SK-N-SH (cell line): Measurements from ENCODE around the gene TRMT112. TPM values are rescaled to one million over a fixed set of nuclear protein-coding genes. Genes with fewer than 3 reads are reported as not detected.
A peak's percentile ranks its signal among the peaks of the same experiment; 100 is the strongest.
"Not testable (repeated sequence)": the region's sequence is repeated elsewhere in the genome, so short reads cannot be mapped to it uniquely, and the experiment has no call there.

Experiments used
- CTCF ChIA-PET: fragments of 300-600, 350-600 bp; formaldehyde crosslinking; extraction: SDS; loops from one replicate; lab custom pipeline; 2021; lab: Yijun Ruan, JAX
- POLR2A ChIA-PET: fragments of 350-600 bp; sonication (Branson Sonifier 250); formaldehyde crosslinking; extraction: SDS; loops from one replicate; lab custom pipeline; 2020; ENCODE audit warnings: antibody characterized with exemption, inconsistent platforms; lab: Yijun Ruan, JAX
- DNase-seq: peaks from one replicate; pipeline ENCODE4 v3.0.0; 2012
- H2AFZ ChIP-seq: fragments of 200-600 bp; sonication (generic); 2 replicates; pipeline ENCODE4 v1.8.1; 2016; ENCODE audit warnings: antibody characterized with exemption, mild to moderate bottlenecking, low read depth
- H3F3A ChIP-seq: fragments of 200-600 bp; sonication (generic); replicated peaks from 2 replicates; pipeline ENCODE3; 2016; ENCODE audit warnings: antibody characterized with exemption, mild to moderate bottlenecking; ENCODE audit not compliant: insufficient read depth
- H3K27ac ChIP-seq, 2 experiments: fragments of 200-500 bp in 1 of 2; fragments of 200-600 bp in 1 of 2; sonication (Bioruptor generic) in 1 of 2; sonication (generic), shearing (Covaris generic) in 1 of 2; 2 replicates each; pipeline versions ENCODE4 v1.5.1 to v1.6.1; 2014 to 2016; ENCODE audit warnings: low read depth in 2 of 2, inconsistent platforms in 1 of 2, low read length in 1 of 2, mild to moderate bottlenecking in 1 of 2, mixed read lengths in 1 of 2
- H3K27me3 ChIP-seq: fragments of 200-600 bp; sonication (generic), shearing (Covaris generic); 2 replicates; pipeline ENCODE4 v1.6.1; 2016; ENCODE audit warnings: mixed run types; ENCODE audit not compliant: insufficient read depth
- H3K36me3 ChIP-seq, 2 experiments: fragments of 200-500 bp in 1 of 2; fragments of 200-600 bp in 1 of 2; sonication (Bioruptor generic) in 1 of 2; sonication (generic) in 1 of 2; replicated peaks in 1 of 2; 2 replicates each; pipeline versions ENCODE3 to v1.5.1; 2014 to 2016; ENCODE audit warnings: low read length in 1 of 2, mild to moderate bottlenecking in 1 of 2; ENCODE audit not compliant: insufficient read depth in 2 of 2, control insufficient read depth in 1 of 2
- H3K4me1 ChIP-seq, 2 experiments: fragments of 200-500 bp in 1 of 2; fragments of 200-600 bp in 1 of 2; sonication (Bioruptor generic) in 1 of 2; sonication (generic), shearing (Covaris generic) in 1 of 2; 2 replicates each; pipeline versions ENCODE4 v1.5.1 to v1.6.1; 2014 to 2016; ENCODE audit warnings: low read depth in 1 of 2, low read length in 1 of 2, mixed run types in 1 of 2; ENCODE audit not compliant: insufficient read depth in 2 of 2, control insufficient read depth in 1 of 2
- H3K4me2 ChIP-seq: fragments of 200-600 bp; sonication (generic), shearing (Covaris generic); 2 replicates; pipeline ENCODE4 v1.6.1; 2017; ENCODE audit warnings: mixed run types
- H3K4me3 ChIP-seq, 2 experiments: fragments of 200-500 bp in 1 of 2; fragments of 200-600 bp in 1 of 2; sonication (Bioruptor generic) in 1 of 2; sonication (generic), shearing (Covaris generic) in 1 of 2; 2 replicates each; pipeline versions ENCODE4 v1.5.1 to v1.8.1; 2014 to 2016; ENCODE audit warnings: low read depth in 2 of 2, inconsistent platforms in 1 of 2, low read length in 1 of 2, mild to moderate bottlenecking in 1 of 2, mixed read lengths in 1 of 2, moderate library complexity in 1 of 2
- H3K79me2 ChIP-seq: fragments of 200-600 bp; sonication (generic); 2 replicates; pipeline ENCODE4 v1.8.1; 2017; ENCODE audit warnings: mild to moderate bottlenecking; ENCODE audit not compliant: insufficient read depth
- H3K9ac ChIP-seq: fragments of 200-600 bp; sonication (generic); 2 replicates; pipeline ENCODE4 v1.6.1; 2017; ENCODE audit warnings: mixed run types
- H3K9me2 ChIP-seq: fragments of 200-600 bp; sonication (generic); 2 replicates; pipeline ENCODE4 v1.6.1; 2017; ENCODE audit warnings: mixed run types
- H3K9me3 ChIP-seq: fragments of 200-600 bp; sonication (generic); 2 replicates; pipeline ENCODE4 v1.6.1; 2017; ENCODE audit warnings: mixed run types, mild to moderate bottlenecking, moderate library complexity
- H4K20me1 ChIP-seq: fragments of 200-600 bp; sonication (generic); 2 replicates; pipeline ENCODE4 v1.6.1; 2017; ENCODE audit warnings: mild to moderate bottlenecking, mixed run types; ENCODE audit not compliant: insufficient read depth
- CHD2 ChIP-seq: fragments of 150-350 bp; IDR thresholded peaks from 2 replicates; pipeline ENCODE4 v1.6.1; 2018; ENCODE audit warnings: low read length; ENCODE audit not compliant: partially characterized antibody
- ELF1 ChIP-seq: IDR thresholded peaks from 2 replicates; pipeline ENCODE4 v1.4.0; 2012
- FOXJ3 ChIP-seq: sonication (generic); formaldehyde crosslinking; IDR thresholded peaks from 2 replicates; pipeline ENCODE4 v1.5.1; 2020; ENCODE audit warnings: mild to moderate bottlenecking, missing genetic modification reagents
- FOXM1 ChIP-seq: IDR thresholded peaks from 2 replicates; pipeline ENCODE4 v1.4.0; 2012; ENCODE audit warnings: low read depth, mild to moderate bottlenecking
- GABPA ChIP-seq: IDR thresholded peaks from 2 replicates; pipeline ENCODE4 v1.4.0; 2012; ENCODE audit warnings: low read depth, mild to moderate bottlenecking
- GATA2 ChIP-seq: sonication (generic); formaldehyde crosslinking; IDR thresholded peaks from 2 replicates; pipeline ENCODE4 v1.5.0; 2020; ENCODE audit warnings: mild to moderate bottlenecking, missing genetic modification reagents
- JUND ChIP-seq: IDR thresholded peaks from 2 replicates; pipeline ENCODE4 v1.4.0; 2012
- NFIC ChIP-seq: IDR thresholded peaks from 2 replicates; pipeline ENCODE4 v1.4.0; 2012; ENCODE audit warnings: borderline replicate concordance
- NRF1 ChIP-seq: IDR thresholded peaks from 2 replicates; pipeline ENCODE4 v1.6.1; 2012; ENCODE audit warnings: low read depth, mild to moderate bottlenecking, low read length
- RXRA ChIP-seq: IDR thresholded peaks from 2 replicates; pipeline ENCODE4 v1.4.0; 2012; ENCODE audit warnings: low read depth, mild to moderate bottlenecking, borderline replicate concordance
- SMC3 ChIP-seq: IDR thresholded peaks from 2 replicates; pipeline ENCODE4 v1.6.1; 2012; ENCODE audit warnings: low read depth, low read length, improper control_type of control experiment
- TAF1 ChIP-seq: IDR thresholded peaks from 2 replicates; pipeline ENCODE4 v1.6.1; 2012; ENCODE audit warnings: low read depth, mild to moderate bottlenecking, low read length, moderate library complexity, borderline replicate concordance
- WGBS: methylation state at CpG from one replicate; pipeline ENCODE4 v1.1.6; 2017; ENCODE audit warnings: low lambda C conversion rate; 5-methylcytosine and 5-hydroxymethylcytosine counted together
- polyA plus RNA-seq, 3 experiments: library from polyadenylated mRNA; depleted of rRNA; stranded (reverse); fragments of >200 nt; gene quantifications; 2 replicates each; pipeline ENCODE4 v1.2.3, GENCODE V29; 2012
- TF ChIP-seq, protein P1 (sequence below): IDR thresholded peaks from 2 replicates; pipeline ENCODE4; 2012
- TF ChIP-seq, protein P2 (sequence below): fragments of 200-600 bp; sonication (generic); IDR thresholded peaks from 2 replicates; pipeline ENCODE4 v1.6.1; 2017; ENCODE audit warnings: antibody characterized with exemption, mild to moderate bottlenecking, moderate library complexity

TRMT112 gene
- polyA plus RNA-seq, 1 of the 3 experiments (the other 2 are of a cell fraction), result 699 TPM

DNA sequence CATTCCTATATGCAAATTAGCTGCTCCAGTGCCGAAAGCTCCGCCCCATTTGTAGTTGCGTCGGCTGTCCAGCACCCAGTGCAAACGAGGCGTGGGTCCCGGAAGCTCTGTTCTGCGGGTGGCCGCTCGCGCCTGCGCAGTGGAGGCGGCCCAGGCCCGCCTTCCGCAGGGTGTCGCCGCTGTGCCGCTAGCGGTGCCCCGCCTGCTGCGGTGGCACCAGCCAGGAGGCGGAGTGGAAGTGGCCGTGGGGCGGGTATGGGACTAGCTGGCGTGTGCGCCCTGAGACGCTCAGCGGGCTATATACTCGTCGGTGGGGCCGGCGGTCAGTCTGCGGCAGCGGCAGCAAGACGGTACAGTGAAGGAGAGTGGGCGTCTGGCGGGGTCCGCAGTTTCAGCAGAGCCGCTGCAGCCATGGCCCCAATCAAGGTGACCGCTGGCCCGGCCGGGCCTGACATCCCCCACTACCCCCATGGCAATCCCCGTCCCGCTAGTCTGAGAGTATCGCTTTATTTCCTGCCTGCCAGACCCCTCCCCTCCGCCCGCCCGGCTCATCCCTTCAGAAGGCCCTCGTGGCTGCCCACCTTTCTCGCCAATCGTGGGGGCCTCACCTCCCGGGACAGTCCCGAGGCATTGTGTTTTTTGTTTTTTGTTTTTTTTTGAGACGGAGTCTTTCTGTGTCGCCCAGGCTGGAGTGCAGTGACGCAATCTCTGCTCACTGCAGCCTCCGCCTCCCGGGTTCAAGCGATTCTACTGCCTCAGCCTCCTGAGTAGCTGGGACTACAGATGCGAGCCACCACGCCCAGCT lies 804 bp upstream of the TRMT112 start, which contains the start of gene PRDX5 (continued):
- TF ChIP-seq, protein P1, sequence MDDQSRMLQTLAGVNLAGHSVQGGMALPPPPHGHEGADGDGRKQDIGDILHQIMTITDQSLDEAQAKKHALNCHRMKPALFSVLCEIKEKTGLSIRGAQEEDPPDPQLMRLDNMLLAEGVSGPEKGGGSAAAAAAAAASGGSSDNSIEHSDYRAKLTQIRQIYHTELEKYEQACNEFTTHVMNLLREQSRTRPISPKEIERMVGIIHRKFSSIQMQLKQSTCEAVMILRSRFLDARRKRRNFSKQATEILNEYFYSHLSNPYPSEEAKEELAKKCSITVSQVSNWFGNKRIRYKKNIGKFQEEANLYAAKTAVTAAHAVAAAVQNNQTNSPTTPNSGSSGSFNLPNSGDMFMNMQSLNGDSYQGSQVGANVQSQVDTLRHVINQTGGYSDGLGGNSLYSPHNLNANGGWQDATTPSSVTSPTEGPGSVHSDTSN, result no peak
- peak; percentile 96 for TF ChIP-seq NRF1
- TF ChIP-seq CHD2, result no peak
- TF ChIP-seq GATA2 (CRISPR knock-in tag), result no peak
- no peak for TF ChIP-seq RXRA
- TF ChIP-seq FOXJ3 (CRISPR knock-in tag), result no peak
- TF ChIP-seq JUND, result no peak
- TF ChIP-seq FOXM1, result no peak
- TF ChIP-seq ELF1, result peak; percentile 76
- TF ChIP-seq, protein P2, sequence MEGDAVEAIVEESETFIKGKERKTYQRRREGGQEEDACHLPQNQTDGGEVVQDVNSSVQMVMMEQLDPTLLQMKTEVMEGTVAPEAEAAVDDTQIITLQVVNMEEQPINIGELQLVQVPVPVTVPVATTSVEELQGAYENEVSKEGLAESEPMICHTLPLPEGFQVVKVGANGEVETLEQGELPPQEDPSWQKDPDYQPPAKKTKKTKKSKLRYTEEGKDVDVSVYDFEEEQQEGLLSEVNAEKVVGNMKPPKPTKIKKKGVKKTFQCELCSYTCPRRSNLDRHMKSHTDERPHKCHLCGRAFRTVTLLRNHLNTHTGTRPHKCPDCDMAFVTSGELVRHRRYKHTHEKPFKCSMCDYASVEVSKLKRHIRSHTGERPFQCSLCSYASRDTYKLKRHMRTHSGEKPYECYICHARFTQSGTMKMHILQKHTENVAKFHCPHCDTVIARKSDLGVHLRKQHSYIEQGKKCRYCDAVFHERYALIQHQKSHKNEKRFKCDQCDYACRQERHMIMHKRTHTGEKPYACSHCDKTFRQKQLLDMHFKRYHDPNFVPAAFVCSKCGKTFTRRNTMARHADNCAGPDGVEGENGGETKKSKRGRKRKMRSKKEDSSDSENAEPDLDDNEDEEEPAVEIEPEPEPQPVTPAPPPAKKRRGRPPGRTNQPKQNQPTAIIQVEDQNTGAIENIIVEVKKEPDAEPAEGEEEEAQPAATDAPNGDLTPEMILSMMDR, result peak; percentile 33; the same call in 1 of the 2 replicates
- no peak; the same call in 1 of the 2 replicates for TF ChIP-seq TAF1
- TF ChIP-seq NFIC, result no peak
- TF ChIP-seq SMC3, result peak; percentile 31; the same call in 1 of the 2 replicates

DNA sequence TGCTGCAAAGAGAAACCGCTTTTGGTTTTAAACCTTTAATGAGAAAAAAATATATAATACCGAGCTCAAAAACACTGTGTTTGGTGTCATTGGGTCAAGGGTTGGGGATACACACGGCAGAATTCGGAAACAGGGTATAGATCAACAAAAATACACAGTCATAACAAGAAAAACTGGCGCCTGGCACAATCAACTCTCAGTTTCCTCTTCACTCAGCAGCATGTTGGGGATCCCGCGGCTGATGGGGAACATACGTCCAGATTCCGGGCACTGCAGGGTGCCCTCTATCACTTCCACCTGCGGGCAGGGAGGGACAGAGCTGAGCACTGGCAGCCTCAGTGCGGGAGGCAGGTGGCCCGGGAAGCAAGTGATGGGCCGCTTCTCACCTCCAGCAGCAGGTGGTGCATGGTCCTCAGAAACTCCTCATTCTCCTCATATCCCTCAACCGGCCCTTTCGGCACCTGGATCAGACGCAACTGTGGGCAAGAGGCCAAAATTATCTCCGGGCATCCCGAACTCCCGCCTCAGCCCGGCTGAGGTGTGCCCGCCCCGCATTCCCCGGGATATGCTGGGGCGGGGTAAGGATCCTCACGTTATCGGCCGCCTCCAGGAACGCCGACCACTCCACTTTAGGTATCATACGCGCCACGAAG lies 561 bp downstream of the TRMT112 start:
- H3K4me2 ChIP-seq, result peak overlapping the region; percentile 88
- ChIA-PET POLR2A (interaction anchor here (0.7 to 2.3 kb wide), 12 partner anchors 13 to 331 kb away, joined by 3 to 18 read pairs (median 6); partner anchors contain the start of genes ESRRA, NUDT22 and TRPT1), CTCF (interaction anchor here (1.0 to 3.0 kb wide), 11 partner anchors 12 to 132 kb away, joined by 3 to 27 read pairs (median 7); partner anchors contain the start of gene ESRRA)
- peaks cover 0 to 30% of the 10 kb centered on the region in 2 experiments for H3K36me3 ChIP-seq
- no peak for DNase-seq
- 0 out of 2 replicates have a peak overlapping the region, but pooled peaks have one; percentile 64 for H2AFZ ChIP-seq
- peak overlapping the region; percentile 91 for H3K9ac ChIP-seq
- H3K27ac ChIP-seq, result peak overlapping the region; percentile 97 to 100
- peaks cover 0 to 15% of the 10 kb centered on the region in 2 experiments; a peak in 2 of 4 replicates for H3K4me1 ChIP-seq
- no peaks in the 10 kb centered on the region for H3K9me3 ChIP-seq
- no peaks in the 10 kb centered on the region for H3K27me3 ChIP-seq
- H3K9me2 ChIP-seq, result no peaks in the 10 kb centered on the region
- peak overlapping the region; percentile 70 to 98 for H3K4me3 ChIP-seq
- H3K79me2 ChIP-seq, result peaks cover 39% of the 10 kb centered on the region
- WGBS, result 2% methylated on average over 19 of the region's 32 CpGs
- peaks cover 6% of the 10 kb centered on the region for H3F3A ChIP-seq
- TF ChIP-seq NFIC, result 0 out of 2 replicates have a peak, but pooled peaks have one; percentile 11
- TF ChIP-seq GABPA, result no peak
- H4K20me1 ChIP-seq, result no peaks in the 10 kb centered on the region

DNA sequence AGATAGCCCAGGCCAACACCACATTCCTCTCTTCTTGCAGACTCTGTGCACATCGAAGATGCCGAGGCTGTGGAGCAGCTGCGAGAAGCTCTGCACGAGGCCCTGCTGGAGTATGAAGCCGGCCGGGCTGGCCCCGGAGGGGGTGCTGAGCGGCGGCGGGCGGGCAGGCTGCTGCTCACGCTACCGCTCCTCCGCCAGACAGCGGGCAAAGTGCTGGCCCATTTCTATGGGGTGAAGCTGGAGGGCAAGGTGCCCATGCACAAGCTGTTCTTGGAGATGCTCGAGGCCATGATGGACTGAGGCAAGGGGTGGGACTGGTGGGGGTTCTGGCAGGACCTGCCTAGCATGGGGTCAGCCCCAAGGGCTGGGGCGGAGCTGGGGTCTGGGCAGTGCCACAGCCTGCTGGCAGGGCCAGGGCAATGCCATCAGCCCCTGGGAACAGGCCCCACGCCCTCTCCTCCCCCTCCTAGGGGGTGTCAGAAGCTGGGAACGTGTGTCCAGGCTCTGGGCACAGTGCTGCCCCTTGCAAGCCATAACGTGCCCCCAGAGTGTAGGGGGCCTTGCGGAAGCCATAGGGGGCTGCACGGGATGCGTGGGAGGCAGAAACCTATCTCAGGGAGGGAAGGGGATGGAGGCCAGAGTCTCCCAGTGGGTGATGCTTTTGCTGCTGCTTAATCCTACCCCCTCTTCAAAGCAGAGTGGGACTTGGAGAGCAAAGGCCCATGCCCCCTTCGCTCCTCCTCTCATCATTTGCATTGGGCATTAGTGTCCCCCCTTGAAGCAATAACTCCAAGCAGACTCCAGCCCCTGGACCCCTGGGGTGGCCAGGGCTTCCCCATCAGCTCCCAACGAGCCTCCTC lies 1.5 kb downstream of the TRMT112 start:
- H3K9ac ChIP-seq, result peak overlapping the region; percentile 91; the same call in 1 of the 2 replicates
- H3K79me2 ChIP-seq, result peaks cover 39% of the 10 kb centered on the region
- H3K4me1 ChIP-seq, result peaks cover 0 to 15% of the 10 kb centered on the region in 2 experiments; a peak in 2 of 4 replicates
- 81% methylated on average over 18 of the region's 25 CpGs for WGBS
- CTCF ChIA-PET, result interaction anchor here (1.8 to 3.0 kb wide), 4 partner anchors 11 to 39 kb away, joined by 5 to 27 read pairs (median 6); partner anchors contain the start of gene ESRRA
- peak overlapping the region in 1 of 2 experiments; percentile 97; a peak in 2 of 4 replicates for H3K27ac ChIP-seq
- H3K9me2 ChIP-seq, DNase-seq, H3K9me3 ChIP-seq, H4K20me1 ChIP-seq, H2AFZ ChIP-seq, H3K27me3 ChIP-seq, H3F3A ChIP-seq: not testable (repeated sequence)
- POLR2A ChIA-PET, result interaction anchor here (0.5 to 2.0 kb wide), 3 partner anchors 11 to 100 kb away, joined by 3 to 14 read pairs (median 7); partner anchors contain the start of gene ESRRA
- H3K4me2 ChIP-seq, result peak overlapping the region; percentile 88
- peaks cover 0 to 21% of the 10 kb centered on the region in 2 experiments for H3K36me3 ChIP-seq
- H3K4me3 ChIP-seq, result peak overlapping the region; percentile 70 to 98
